IPS-11a (cell line): Measurements from ENCODE around the gene GPR146.
"Not testable (repeated sequence)": the region's sequence is repeated elsewhere in the genome, so short reads cannot be mapped to it uniquely, and the experiment has no call there.

Experiments used
- H3K4me3 ChIP-seq: one replicate; pipeline ENCODE4 v1.5.1; 2013; ENCODE audit warnings: low read depth, low read length, control low read depth

GPR146 gene

DNA sequence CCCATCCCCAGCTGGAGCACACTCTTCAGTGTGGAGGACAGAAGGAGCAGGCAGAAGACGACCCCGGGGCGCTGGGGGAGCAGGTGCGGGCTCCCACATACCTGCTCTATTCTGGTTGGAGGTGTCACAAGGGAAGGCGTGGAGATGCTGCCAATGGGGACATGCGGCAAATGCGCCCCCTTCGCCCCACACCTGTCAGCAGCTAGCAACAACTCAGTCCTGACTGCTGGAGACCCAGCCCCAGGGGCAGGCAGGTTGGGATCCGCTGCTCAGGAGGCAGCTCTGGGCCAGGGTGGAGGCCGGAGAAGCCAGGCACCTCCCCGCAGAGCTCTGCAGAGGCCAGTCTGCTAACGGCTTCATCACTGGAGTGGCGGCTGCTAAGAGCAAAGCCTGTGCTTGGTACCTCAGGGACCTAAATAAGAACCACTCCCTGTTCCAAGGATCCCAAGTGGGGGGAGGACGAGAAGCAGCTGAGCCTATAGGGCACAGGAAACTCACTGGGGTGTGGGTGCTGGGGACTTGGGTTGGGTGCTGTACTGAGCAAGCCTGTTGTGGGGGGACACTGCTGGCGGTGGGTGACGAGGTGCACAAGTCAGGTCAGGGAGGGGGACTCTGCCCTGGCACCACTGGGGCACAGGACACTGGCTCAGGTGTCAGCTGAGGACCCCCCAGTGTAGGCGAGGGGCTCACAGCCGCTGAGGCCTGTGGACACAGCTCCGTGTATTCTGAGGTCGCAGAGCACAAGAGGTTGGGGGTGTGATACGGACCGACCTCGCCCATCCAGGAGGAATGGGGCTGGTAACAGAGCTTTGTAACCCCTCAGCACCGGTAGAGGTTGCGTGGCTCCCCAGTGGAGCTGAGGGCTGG is 19.2 kb upstream of the GPR146 start:
- H3K4me3 ChIP-seq, result no peak overlapping the region

DNA sequence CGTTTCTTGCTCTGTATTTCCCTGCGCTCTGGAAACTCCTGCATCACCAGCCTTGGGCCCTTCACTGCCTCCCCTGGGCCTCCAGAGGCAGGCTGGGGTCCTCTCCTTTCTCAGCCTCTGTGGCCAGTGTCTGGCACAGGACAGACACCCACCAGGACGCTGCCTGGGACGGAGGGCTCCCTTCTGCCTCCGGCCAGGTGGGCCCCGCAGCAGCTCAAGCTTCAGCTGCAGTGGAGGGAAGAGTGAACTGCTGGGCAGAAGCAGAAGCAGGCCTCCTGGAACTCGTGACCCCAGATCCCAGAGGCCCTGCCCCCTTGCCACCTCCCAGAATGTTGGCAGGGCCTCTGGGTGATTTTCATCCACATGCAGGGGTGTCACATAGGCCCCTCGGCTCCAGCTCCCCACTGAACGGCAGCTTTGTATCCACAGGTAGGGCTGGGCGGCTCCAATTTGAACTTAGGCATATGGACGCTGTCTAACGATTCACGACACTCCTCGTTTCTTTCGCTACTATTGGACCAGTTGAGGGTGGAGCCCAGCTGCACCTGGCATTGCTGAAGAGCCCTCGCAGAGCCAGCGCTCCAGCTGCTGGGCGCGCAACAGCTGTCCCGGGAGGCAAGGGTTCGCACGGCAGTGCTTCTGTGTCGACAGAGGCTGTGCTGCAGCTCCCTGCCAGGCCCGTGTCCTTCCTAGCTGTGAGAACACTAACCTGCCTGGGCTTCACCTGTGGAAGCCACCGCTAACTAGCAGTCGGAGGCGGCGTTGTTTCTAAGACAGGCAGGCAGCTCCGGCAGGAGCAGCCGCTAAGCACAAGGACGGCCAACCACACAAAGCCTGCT is 18.4 kb upstream of the GPR146 start:
- no peak overlapping the region for H3K4me3 ChIP-seq

DNA sequence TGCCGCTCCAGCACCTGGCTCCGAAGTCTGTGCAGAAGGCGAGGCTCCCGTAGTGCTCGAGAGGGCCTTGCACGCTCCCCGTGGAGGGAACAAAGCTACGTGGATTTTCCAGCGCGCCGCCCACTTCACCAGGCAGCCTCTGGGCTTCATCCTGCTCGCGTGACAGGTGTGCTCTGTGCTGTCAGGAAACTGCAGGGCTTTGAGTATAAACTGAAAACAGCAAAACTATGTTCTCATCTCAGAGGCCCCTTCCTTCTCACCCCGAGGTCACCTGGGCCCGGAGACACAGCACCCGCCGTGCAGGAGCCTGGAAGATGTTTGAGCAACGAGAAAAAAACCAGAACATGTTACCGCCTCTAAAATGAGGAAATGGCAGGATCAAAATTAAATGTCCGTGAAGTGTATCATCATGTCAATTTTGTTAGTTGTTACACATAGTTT is 17.6 kb upstream of the GPR146 start:
- H3K4me3 ChIP-seq, result peak overlapping the region; percentile 47

DNA sequence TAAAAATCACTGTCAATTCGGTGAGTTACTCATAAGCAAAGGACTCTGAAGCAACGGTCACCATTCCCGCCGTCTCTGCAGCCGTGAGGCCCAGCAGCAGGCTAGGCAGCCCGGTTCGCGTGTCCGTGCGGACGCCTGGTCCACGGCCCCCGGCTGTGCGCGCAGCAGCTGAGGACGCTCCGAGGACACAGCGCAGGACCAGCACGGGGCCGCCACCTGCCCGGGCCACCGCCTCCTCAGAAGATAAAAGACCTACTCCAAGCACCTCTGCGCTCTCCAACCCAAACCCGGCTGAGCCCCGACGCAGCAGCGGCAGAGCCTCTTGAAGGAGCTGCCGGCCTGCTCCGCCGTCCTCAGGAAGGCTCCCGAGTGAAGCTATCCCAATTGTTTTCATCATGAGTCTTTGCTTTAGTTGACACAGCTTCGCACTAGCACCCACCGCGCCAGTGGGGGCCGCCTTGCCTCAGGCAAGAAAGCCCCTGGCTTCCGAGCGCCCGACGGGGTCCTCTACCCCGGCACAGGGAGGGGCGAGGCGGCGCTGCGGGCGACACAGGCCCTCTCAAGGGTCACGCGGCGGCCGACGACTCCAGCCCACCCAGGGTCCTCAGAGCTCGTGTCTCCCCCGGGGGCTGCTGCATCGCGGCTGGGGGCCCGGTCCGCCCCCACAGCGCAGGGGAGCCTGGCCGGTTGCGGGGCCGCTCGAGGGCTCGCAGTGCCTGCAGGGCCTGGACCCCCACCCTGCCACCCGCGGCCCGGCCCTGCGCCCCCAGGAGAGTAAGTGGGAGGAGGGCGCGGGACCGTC is 16.9 kb upstream of the GPR146 start:
- H3K4me3 ChIP-seq, result peak overlapping the region; percentile 47

DNA sequence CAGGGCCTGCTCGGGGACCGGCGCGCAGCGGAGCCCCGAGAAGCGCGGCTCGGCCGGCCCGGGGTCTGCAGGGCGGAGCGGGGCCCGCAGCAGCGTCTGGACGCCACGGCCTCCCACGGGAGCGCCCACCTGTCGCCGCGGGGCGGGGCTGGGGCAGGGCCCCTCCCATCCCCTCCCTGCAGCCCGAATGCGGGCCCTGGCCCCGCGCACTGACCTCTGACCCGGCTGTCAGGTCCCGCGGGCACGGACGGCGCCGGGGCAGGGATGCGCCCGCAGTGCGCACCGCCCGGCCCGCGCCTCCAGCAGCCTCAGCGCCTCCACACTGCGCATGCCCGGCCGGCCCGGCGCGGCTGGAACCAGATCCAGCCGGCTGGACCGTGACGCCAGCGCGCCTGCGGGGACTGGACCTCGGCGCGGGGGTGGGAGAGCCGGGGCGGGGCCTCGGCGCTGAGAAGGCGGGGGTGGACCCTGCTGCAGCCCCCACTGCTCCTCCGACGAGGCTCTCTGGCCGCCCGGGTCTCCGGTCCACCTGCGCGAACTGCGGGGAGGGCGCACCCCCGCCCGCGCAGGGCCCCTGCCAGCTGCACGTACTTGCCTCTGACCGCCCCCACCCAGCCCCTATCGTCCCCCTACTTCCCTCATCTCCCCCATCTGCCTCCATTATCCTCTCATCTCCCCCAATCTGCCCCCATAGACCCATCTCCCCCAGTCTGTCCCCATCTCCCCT is 16.1 kb upstream of the GPR146 start:
- H3K4me3 ChIP-seq, result peak overlapping the region; percentile 47

DNA sequence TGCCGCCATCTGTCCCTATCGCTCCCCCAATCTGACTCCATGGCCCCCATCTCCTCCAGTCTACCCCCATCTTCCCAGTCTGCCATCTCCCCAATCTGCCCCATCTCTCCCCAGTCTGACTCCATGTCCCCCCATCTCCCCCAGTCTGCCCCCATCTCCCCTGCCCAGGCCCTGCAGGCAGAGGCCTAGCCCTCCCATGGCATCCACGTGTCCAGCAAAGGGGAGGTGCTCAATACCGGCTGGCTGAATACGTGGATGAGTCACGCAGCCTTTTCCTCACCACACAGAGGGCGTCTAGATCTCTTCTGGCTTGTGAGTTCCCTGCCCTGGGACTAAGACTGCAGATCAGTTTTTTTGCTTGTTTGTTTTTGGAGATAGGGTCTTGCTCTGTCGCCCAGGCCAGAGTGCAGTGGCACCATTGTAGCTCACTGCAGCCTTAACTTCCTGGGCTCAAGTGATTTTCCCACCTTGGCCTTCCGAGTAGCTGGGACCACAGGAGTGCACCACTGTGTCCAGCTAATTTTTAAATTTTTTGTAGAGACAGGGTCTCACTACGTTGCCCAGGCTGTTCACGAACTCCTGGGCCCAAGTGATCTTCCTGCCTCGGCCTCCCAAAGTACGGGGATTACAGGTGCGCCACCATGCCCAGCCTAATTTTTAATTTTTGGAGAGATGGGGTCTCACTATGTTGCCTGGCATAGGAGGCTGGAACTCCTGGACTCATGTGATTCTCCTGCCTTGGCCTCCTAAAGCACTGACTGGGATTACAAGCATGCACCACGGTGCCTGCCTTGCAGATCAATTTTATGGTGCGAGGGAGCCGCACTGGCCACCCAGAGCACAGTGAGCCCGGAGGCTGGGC is 15.3 kb upstream of the GPR146 start:
- no peak overlapping the region for H3K4me3 ChIP-seq

DNA sequence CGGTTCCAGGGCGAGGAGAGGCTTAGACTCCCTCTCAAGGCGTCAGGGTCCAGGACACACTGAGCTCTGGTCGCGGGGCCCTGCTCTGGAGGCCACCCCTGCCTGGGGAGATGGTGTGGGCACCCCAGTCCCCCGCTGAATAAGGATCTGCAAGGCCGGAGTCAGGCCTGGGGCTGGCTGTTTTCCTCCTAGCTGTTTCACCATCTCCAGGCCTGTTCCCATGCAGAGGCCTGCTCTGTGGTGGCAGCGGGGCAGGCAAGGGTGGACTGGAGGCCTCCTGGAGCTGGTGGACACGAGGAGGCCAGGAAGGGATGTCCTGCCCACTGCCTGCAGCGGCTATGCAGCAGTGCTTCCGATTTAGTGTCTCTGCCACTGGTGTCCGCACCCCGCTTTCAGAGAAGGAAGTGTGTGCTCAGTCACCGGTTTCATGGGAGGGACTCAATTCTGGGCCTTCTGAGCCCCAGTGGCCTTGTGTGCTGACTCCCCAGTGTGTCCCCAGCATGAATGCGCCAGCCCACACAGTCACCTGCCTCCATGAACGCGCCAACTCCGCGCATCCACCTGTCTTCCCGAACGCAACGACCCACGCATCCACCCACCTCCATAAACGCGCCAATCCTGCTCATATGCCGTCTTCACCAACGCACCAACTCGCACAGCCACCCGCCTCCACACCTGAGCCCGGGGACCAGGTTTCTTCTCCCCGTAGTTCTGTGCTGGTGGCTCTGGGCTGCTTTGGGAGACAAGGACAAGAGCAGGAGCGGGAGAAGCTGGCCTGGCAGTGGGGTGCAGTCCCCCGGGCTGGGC is 14.5 kb upstream of the GPR146 start:
- no peak overlapping the region for H3K4me3 ChIP-seq

DNA sequence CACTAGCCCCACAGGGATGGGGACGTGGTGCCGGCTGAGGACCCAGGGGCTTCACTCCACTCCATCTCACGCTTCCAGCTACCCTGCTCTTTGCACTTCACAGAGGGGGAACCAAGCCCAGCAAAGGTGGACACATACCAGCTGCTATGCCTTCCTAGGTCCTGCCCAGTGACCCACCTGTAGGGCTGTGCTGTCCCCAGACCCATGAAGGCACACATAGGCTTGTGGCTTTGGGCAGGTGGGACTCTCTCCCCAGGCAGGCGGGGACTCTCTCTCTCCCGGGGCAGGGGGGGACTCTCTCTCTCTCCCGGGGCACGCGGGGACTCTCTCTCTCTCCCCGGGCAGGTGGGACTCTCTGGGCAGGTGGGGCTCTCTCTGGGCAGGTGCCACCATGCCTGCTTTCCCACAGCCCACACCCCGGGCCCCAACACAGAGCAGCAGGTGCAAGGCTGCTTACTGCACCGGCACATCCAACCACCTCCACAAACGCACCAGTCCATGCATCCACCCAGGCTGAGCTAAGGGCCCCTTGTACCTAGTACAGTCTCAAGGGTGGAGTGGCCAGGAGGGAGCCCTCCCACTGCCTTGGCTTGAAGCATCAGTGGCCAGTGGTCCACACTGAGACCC is 13.8 kb upstream of the GPR146 start:
- no peak overlapping the region for H3K4me3 ChIP-seq

DNA sequence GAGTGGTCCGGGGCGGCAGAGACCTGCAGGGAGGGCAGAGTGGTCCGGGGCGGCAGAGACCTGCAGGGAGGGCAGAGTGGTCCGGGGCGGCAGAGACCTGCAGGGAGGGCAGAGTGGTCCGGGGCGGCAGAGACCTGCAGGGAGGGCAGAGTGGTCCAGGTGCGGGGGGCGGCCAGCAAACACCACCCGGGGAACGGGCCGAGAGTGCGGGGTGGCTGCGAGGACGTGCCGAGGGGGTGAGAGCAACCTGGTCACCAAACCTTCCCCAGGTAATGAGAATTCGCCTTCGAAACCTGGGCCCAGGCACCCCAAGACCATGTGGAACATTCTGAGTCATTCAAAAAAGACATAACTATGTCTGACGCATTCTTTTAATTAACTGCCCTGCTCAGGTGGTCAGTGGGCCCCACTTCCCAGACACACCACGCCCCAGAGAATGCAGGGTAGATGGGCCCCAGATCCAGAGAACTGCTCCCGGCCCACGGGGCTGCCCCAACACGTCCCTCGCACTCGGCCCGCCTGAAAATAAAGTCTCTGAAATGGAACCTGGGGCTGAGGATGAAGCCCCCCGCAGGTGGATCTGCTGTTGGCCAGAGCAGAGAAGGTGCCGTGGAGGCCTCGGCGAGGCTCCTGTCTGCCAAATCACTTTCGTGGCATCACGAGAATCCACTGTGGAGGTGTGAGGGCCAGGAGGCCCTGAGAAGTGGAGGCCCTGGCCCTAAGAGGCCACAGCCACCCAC is 12.5 kb upstream of the GPR146 start:
- H3K4me3 ChIP-seq, result no peak overlapping the region

DNA sequence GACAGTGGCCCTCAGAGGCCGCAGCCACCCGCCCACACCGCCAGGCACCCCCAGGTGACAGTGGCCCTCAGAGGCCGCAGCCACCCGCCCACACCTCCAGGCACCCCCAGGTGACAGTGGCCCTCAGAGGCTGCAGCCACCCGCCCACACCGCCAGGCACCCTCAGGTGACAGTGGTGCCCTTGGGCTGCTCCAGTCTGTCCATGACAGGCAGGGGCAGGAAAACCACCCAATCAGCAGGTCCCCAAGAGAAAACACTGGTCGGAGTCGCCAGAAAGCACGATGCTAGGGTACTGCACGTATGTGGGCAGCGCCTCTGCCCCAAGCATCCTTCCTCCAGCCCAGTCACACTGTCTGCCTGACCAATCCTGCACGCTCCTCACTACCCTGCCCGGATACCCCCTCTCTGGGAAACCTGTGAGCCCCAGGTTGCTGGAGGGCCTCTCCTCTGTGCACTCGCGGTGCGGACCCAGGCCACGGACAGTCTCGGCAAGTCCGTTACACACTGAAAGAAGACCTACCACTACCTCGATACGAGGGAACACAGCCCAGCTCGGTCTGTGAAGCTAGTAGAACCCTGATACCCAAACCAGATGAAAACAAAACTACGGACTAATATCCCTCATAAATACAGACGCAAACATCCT is 11.7 kb upstream of the GPR146 start:
- no peak overlapping the region for H3K4me3 ChIP-seq

DNA sequence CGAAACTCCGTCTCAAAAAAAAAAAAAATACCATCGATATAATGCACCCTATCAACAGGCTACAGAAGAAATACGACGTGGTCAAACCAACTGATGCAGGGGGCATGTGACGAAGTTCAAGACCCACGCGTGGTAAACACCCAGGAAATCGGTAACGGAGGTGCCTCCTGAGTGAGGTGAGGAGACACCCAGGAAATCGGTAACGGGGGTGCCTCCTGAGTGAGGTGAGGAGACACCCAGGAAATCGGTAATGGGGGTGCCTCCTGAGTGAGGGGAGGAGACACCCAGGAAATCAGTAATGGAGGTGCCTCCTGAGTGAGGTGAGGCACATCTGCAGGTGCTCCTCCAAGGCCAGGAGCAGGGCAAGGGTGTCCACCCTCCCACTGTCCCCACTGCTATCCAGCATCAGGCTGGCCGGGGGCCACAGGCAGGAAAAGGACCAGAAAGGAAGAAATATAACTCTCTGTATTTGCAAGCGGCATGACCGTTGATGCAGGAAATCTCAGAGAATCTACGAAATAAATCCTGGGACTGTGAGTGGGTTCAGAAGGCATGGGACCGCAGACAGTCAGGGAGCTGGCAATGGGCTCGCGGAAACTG is 10.7 kb upstream of the GPR146 start:
- H3K4me3 ChIP-seq, result no peak overlapping the region

DNA sequence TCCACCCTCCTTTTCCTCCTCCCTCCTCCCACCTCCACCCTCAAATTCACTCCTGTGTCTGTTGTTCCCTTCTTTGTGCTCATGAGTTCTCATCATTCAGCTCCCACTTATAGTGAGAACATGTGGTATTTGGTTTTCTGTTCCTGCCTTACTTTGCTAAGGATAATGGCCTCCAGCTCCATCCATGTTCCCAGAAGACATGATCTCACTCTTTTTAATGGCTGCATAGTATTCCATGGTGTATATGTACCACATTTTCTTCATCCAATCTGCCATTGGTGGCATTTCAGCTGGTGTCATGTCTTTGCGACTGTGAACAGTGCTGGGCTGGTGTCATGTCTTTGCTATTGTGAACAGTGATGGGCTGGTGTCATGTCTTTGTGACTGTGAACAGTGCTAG is 9.6 kb upstream of the GPR146 start:
- not testable (repeated sequence) for H3K4me3 ChIP-seq

DNA sequence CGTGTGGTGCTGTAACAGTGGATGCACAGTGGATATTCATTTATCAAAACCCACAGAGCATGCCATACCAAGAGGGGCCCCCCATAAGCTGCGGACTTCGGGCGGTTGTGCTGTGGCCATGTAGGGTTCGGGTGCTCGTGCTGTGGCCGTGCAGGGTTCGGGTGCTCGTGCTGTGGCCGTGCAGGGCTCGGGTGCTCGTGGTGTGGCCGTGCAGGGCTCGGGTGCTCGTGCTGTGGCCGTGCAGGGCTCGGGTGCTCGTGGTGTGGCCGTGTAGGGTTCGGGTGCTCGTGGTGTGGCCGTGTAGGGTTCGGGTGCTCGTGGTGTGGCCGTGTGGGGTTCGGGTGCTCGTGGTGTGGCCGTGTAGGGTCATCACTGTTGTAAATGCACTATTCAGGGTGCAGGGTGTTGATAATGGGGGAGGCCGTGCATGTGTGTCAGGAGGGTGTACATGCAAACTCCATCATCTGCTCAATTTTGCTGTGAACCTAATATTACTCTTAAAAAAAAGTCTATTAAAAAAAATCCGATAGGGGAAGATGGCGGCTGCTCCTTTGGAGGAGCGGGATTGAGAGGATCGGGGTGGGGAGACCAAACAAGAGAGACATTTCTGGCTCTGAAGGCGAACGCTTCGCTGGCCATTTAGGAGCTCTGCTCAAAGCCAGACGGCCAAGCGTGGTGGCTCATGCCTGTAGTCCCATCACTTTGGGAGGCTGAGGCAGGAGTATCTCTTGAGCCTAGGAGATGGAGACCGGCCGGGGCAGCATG is 8.0 kb upstream of the GPR146 start:
- H3K4me3 ChIP-seq, result not testable (repeated sequence)

DNA sequence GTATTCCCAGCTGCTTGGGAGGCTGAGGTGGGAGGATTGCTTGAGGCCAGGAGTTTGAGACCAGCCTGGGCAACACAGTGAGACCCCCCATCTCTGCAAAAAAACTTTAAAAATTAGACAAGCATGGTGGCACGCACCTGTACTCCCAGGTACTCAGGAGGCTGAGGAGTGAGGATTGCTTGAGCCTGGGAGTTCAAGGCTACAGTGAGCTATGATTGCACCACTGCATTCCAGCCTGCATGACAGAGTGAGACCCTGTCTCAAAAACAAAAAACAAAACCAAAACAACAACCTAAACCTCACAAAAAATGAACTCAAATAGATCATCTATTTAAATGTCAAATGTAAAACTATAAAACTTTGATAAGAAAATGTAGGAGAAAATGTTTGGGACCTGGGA is 4.1 kb upstream of the GPR146 start:
- not testable (repeated sequence) for H3K4me3 ChIP-seq

DNA sequence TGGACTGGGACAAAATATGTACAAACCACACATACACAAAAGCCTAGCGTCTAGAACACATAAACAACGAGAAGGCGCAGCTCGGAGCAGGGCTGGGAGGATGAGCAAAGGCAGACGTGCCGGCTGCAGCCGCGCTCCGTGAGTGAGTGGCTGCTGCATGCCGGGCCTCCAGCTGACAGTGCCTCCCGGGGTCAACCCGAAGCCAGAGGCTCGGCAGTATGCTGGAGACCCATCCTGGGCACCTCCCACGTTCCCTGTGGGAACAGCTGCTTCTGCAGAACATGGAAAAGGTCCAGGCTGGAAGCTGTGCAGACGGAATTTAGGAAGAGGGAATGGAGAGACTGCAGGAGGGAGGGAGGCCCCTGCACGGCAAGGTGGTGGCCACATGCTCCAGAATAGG is 3.6 kb upstream of the GPR146 start:
- no peak overlapping the region for H3K4me3 ChIP-seq
